H1 (cell line): Measurements from ENCODE around the gene PLCB1. TPM values are rescaled to one million over a fixed set of nuclear protein-coding genes. Genes with fewer than 3 reads are reported as not detected.
A peak's percentile ranks its signal among the peaks of the same experiment; 100 is the strongest.

ENCODE experiments used
- CTCF ChIA-PET: fragments of 300-600 bp; sonication (Branson Sonifier 250); formaldehyde crosslinking; loops from one replicate; lab custom pipeline; 2021; ENCODE audit not compliant: partially characterized antibody; lab: Charles Lee
- POLR2A ChIA-PET: fragments of 300-600 bp; sonication (Branson Sonifier 250); formaldehyde crosslinking; loops from one replicate; lab custom pipeline; 2021; ENCODE audit warnings: inconsistent platforms; ENCODE audit not compliant: partially characterized antibody; lab: Charles Lee
- DNase-seq, 2 experiments: peaks; one replicate each; pipeline versions ENCODE4 v3.0.0 to v3.0.0-alpha.2; 2010 to 2022; ENCODE audit warnings: low spot score in 2 of 2, low read depth in 1 of 2, mixed read lengths in 1 of 2
- FAIRE-seq: peaks from 2 replicates; lab custom pipeline; 2011; peaks lifted over from hg19 to GRCh38; lab: Jason Lieb, UNC
- H2AFZ ChIP-seq: 2 replicates; pipeline ENCODE4 v1.8.1; 2012; ENCODE audit warnings: low read length, inconsistent platforms
- H2AK5ac ChIP-seq: 2 replicates; pipeline ENCODE4 v1.6.1; 2013; ENCODE audit warnings: low read depth, low read length
- H2BK120ac ChIP-seq: replicated peaks from 2 replicates; pipeline ENCODE3; 2013; ENCODE audit warnings: low read depth, low read length, inconsistent platforms
- H2BK12ac ChIP-seq: 2 replicates; pipeline ENCODE4 v1.6.1; 2013; ENCODE audit warnings: low read depth, low read length
- H2BK15ac ChIP-seq: 2 replicates; pipeline ENCODE4 v1.6.1; 2013; ENCODE audit warnings: low read length
- H2BK20ac ChIP-seq: 2 replicates; pipeline ENCODE4 v1.6.1; 2013; ENCODE audit warnings: low read length
- H2BK5ac ChIP-seq: 2 replicates; pipeline ENCODE4 v1.6.1; 2013; ENCODE audit warnings: low read depth, low read length
- H3K14ac ChIP-seq: 2 replicates; pipeline ENCODE4 v1.6.1; 2013; ENCODE audit warnings: inconsistent platforms; ENCODE audit not compliant: insufficient read length
- H3K18ac ChIP-seq: 2 replicates; pipeline ENCODE4 v1.6.1; 2013; ENCODE audit warnings: low read length; ENCODE audit errors: extremely low read depth
- H3K23ac ChIP-seq: 2 replicates; pipeline ENCODE4 v1.6.1; 2013; ENCODE audit warnings: inconsistent platforms; ENCODE audit not compliant: insufficient read length
- H3K23me2 ChIP-seq: 2 replicates; pipeline ENCODE4 v1.6.1; 2013; ENCODE audit warnings: low read depth, low read length
- H3K27ac ChIP-seq: 2 replicates; pipeline ENCODE4 v1.6.1; 2011; ENCODE audit warnings: low read depth, low read length, inconsistent platforms
- H3K27me3 ChIP-seq, 4 experiments: replicated peaks in 1 of 4; 1 replicate in 1 of 4; 2 replicates in 3 of 4; pipeline versions ENCODE4 v1.6.1 to v1.8.1; 2011 to 2013; ENCODE audit warnings: low read length in 3 of 4, mild to moderate bottlenecking in 3 of 4, inconsistent platforms in 2 of 4, mixed read lengths in 2 of 4, moderate library complexity in 1 of 4; ENCODE audit not compliant: control insufficient read depth in 3 of 4, insufficient read depth in 3 of 4; ENCODE audit errors: extremely low read depth in 1 of 4
- H3K36me3 ChIP-seq, 4 experiments: 2 replicates each; pipeline versions ENCODE4 v1.6.1 to v1.8.1; 2011 to 2013; ENCODE audit warnings: mild to moderate bottlenecking in 4 of 4, low read length in 3 of 4, moderate library complexity in 2 of 4, control low read depth in 1 of 4, inconsistent platforms in 1 of 4; ENCODE audit not compliant: insufficient read depth in 4 of 4, control insufficient read depth in 2 of 4
- H3K4ac ChIP-seq: replicated peaks from 2 replicates; pipeline ENCODE3; 2013; ENCODE audit warnings: low read length, low read depth, mixed read lengths, inconsistent platforms; ENCODE audit not compliant: insufficient read length
- H3K4me1 ChIP-seq, 4 experiments: replicated peaks in 1 of 4; 1 replicate in 1 of 4; 2 replicates in 3 of 4; pipeline versions ENCODE4 v1.6.1 to v1.8.1; 2011 to 2013; ENCODE audit warnings: low read length in 3 of 4, inconsistent platforms in 2 of 4, mixed read lengths in 1 of 4; ENCODE audit not compliant: insufficient read depth in 4 of 4, control insufficient read depth in 3 of 4
- H3K4me2 ChIP-seq, 2 experiments: 2 replicates each; pipeline versions ENCODE4 v1.6.1 to v1.8.1; 2011 to 2013; ENCODE audit warnings: low read depth in 2 of 2, low read length in 2 of 2, control low read depth in 1 of 2, inconsistent platforms in 1 of 2, mild to moderate bottlenecking in 1 of 2; ENCODE audit not compliant: insufficient read depth in 1 of 2
- H3K4me3 ChIP-seq, 4 experiments: fragments of 200-600, 300-600 bp in 1 of 4; sonication (generic), shearing (Covaris generic), sonication (Bioruptor Twin) in 1 of 4; 2 replicates each; pipeline versions ENCODE4 v1.5.1 to v1.8.1; 2011 to 2016; ENCODE audit warnings: low read length in 4 of 4, low read depth in 3 of 4, control low read depth in 2 of 4, inconsistent platforms in 2 of 4, mild to moderate bottlenecking in 2 of 4, mixed read lengths in 1 of 4, moderate library complexity in 1 of 4; ENCODE audit not compliant: insufficient read depth in 2 of 4; ENCODE audit errors: extremely low read depth in 1 of 4
- H3K56ac ChIP-seq: replicated peaks from 2 replicates; pipeline ENCODE3; 2013; ENCODE audit warnings: low read depth, mild to moderate bottlenecking, mixed read lengths, low read length, inconsistent platforms; ENCODE audit not compliant: insufficient read length
- H3K79me1 ChIP-seq: 2 replicates; pipeline ENCODE4 v1.6.1; 2013; ENCODE audit warnings: low read depth, low read length, control low read depth
- H3K79me2 ChIP-seq, 2 experiments: 2 replicates each; pipeline versions ENCODE4 v1.6.1 to v1.8.1; 2012 to 2013; ENCODE audit warnings: low read length in 2 of 2, mild to moderate bottlenecking in 2 of 2, inconsistent platforms in 1 of 2; ENCODE audit not compliant: insufficient read depth in 2 of 2, control insufficient read depth in 1 of 2
- H3K9ac ChIP-seq, 4 experiments: replicated peaks in 1 of 4; 1 replicate in 1 of 4; 2 replicates in 3 of 4; pipeline versions ENCODE4 v1.6.1 to v1.8.1; 2011 to 2013; ENCODE audit warnings: low read depth in 3 of 4, low read length in 3 of 4, control low read depth in 2 of 4, mild to moderate bottlenecking in 2 of 4, moderate library complexity in 2 of 4, inconsistent platforms in 1 of 4; ENCODE audit errors: extremely low read depth in 1 of 4
- H3K9me3 ChIP-seq, 2 experiments: 2 replicates each; pipeline versions ENCODE4 v1.6.1 to v1.8.1; 2012 to 2013; ENCODE audit warnings: mild to moderate bottlenecking in 2 of 2, moderate library complexity in 2 of 2, control low read depth in 1 of 2, inconsistent platforms in 1 of 2, low read depth in 1 of 2, low read length in 1 of 2, mixed read lengths in 1 of 2; ENCODE audit not compliant: insufficient read depth in 2 of 2
- H4K20me1 ChIP-seq, 2 experiments: replicated peaks in 1 of 2; 2 replicates each; pipeline versions ENCODE3 to v1.8.1; 2011 to 2013; ENCODE audit warnings: inconsistent platforms in 2 of 2, low read length in 2 of 2, mild to moderate bottlenecking in 1 of 2; ENCODE audit not compliant: insufficient read depth in 2 of 2, control insufficient read depth in 1 of 2
- H4K5ac ChIP-seq: 2 replicates; pipeline ENCODE4 v1.6.1; 2013; ENCODE audit warnings: low read length, low read depth, mixed read lengths, inconsistent platforms; ENCODE audit not compliant: insufficient read length
- H4K8ac ChIP-seq: 2 replicates; pipeline ENCODE4 v1.8.0; 2013; ENCODE audit warnings: mild to moderate bottlenecking, moderate library complexity, low read length, inconsistent platforms; ENCODE audit not compliant: insufficient read depth; ENCODE audit errors: extremely low read depth
- H4K91ac ChIP-seq: replicated peaks from 2 replicates; pipeline ENCODE3; 2013; ENCODE audit warnings: low read length, mixed read lengths, inconsistent platforms; ENCODE audit not compliant: insufficient read length
- CHD2 ChIP-seq: IDR thresholded peaks from 2 replicates; pipeline ENCODE4 v1.6.1; 2012; ENCODE audit warnings: low read length, improper control_type of control experiment
- PHF8 ChIP-seq: fragments of 200-600 bp; sonication (generic); conservative IDR thresholded peaks from 2 replicates; pipeline ENCODE4 v1.7.1; 2012; ENCODE audit warnings: low read depth, mild to moderate bottlenecking, inconsistent platforms, low read length, moderate library complexity
- RAD21 ChIP-seq, 2 experiments: IDR thresholded peaks in 1 of 2; conservative IDR thresholded peaks in 1 of 2; 2 replicates each; pipeline ENCODE4 v1.6.1; 2011; ENCODE audit warnings: low read depth in 2 of 2, low read length in 2 of 2, improper control_type of control experiment in 1 of 2, inconsistent platforms in 1 of 2, mild to moderate bottlenecking in 1 of 2, moderate library complexity in 1 of 2
- RXRA ChIP-seq: IDR thresholded peaks from 2 replicates; pipeline ENCODE4 v1.6.1; 2011; ENCODE audit warnings: low read depth, mild to moderate bottlenecking, low read length, moderate library complexity; ENCODE audit not compliant: insufficient read depth
- TCF12 ChIP-seq: IDR thresholded peaks from 2 replicates; pipeline ENCODE4 v1.6.1; 2011; ENCODE audit warnings: low read depth, mild to moderate bottlenecking, low read length
- TEAD4 ChIP-seq: IDR thresholded peaks from 2 replicates; pipeline ENCODE4 v1.6.1; 2012; ENCODE audit warnings: low read depth, low read length, inconsistent platforms, mixed read lengths
- YY1 ChIP-seq: IDR thresholded peaks from 2 replicates; pipeline ENCODE4 v1.6.1; 2011; ENCODE audit warnings: low read depth, mild to moderate bottlenecking, low read length
- WGBS, 2 experiments: shearing (Covaris generic) in 1 of 2; methylation state at CpG; one replicate each; pipeline versions ENCODE4 v1.1.6 to v1.1.7; 2013 to 2015; ENCODE audit warnings: low lambda C conversion rate in 2 of 2, mixed read lengths in 2 of 2, inconsistent platforms in 1 of 2, low coverage in 1 of 2, missing lambda C conversion rate in 1 of 2; ENCODE audit not compliant: insufficient replicate concordance in 2 of 2, insufficient coverage in 1 of 2, insufficient read length in 1 of 2; ENCODE audit errors: extremely low coverage in 1 of 2, missing lambda C conversion rate in 1 of 2; 5-methylcytosine and 5-hydroxymethylcytosine counted together
- polyA plus RNA-seq, 7 experiments: library from polyadenylated mRNA; depleted of rRNA in 3 of 7; stranded (reverse) in 5 of 7; unstranded in 2 of 7; fragments of >200 nt in 5 of 7; fragments of 200-250 nt in 2 of 7; gene quantifications; 1 replicate in 5 of 7; 2 replicates in 1 of 7; 4 replicates in 1 of 7; pipeline versions ENCODE4 v1.2.1 to v1.2.3, GENCODE V29; 2011 to 2013; ENCODE audit warnings: missing spikeins in 2 of 7, mixed read lengths in 2 of 7
- total RNA-seq: library from RNA; stranded (reverse); fragmentation: NEBNext Ultra II Directional; extraction: Animal tissue kit (Norgen Biotek cat#: 25700); gene quantifications from 2 replicates; pipeline ENCODE4 v1.2.1, GENCODE V29; 2021

Gene PLCB1
- total and polyA plus RNA-seq, 2 of the 8 experiments (the other 6 are each of a cell fraction or from before 2014, with no cell fraction given), result 2.6 to 9.1 TPM

- H2BK20ac ChIP-seq, result no peak overlapping the region
- CTCF ChIA-PET, result interaction anchor here (0.6 to 3.2 kb wide), 5 partner anchors 13 to 1065 kb away, joined by 3 to 13 read pairs (median 3); no protein-coding TSS in a partner anchor
- H4K8ac ChIP-seq, result no peak overlapping the region
- no peak overlapping the region for H3K4ac ChIP-seq
- DNase-seq, result no peak
- peaks cover 2 to 7% (median 4%) of the 10 kb centered on the region in 4 experiments; a peak in 4 of 7 replicates for H3K4me1 ChIP-seq
- no peak for FAIRE-seq
- H2BK15ac ChIP-seq, result no peak overlapping the region
- POLR2A ChIA-PET, result no interaction called here
- H4K20me1 ChIP-seq, result no peaks in the 10 kb centered on the region
- no peak overlapping the region for H2AFZ ChIP-seq
- H3K36me3 ChIP-seq, result no peaks in the 10 kb centered on the region
- H3K23me2 ChIP-seq, result no peaks in the 10 kb centered on the region
- H2BK12ac ChIP-seq, result no peak overlapping the region
- H3K23ac ChIP-seq, result no peak overlapping the region
- no peaks in the 10 kb centered on the region for H3K9me3 ChIP-seq
- no peak overlapping the region for H3K14ac ChIP-seq
- H3K4me3 ChIP-seq, result no peak overlapping the region
- H4K91ac ChIP-seq, result no peak overlapping the region
- H3K4me2 ChIP-seq, result no peak overlapping the region
- H2BK120ac ChIP-seq, result no peak overlapping the region
- no peaks in the 10 kb centered on the region for H3K79me1 ChIP-seq
- H2BK5ac ChIP-seq, result no peak overlapping the region
- no peak overlapping the region for H3K56ac ChIP-seq
- no peak for TF ChIP-seq PHF8
- no peak for TF ChIP-seq CHD2
- TF ChIP-seq RXRA, result no peak
- no peak for TF ChIP-seq YY1
- 0 out of 2 replicates have a peak, but pooled peaks have one; percentile 20 for TF ChIP-seq TCF12
- TF ChIP-seq RAD21 (IDR thresholded peaks at IDR 0.05 in 1 of 2, conservative IDR thresholded peaks at IDR 0.05 in 1 of 2; ENCODE audit: low read depth in 2 of 2, low read length in 2 of 2), result no peak
- peak; percentile 47; the same call in 1 of the 2 replicates for TF ChIP-seq TEAD4
- H3K18ac ChIP-seq, result no peak overlapping the region
- H3K9ac ChIP-seq, result no peak overlapping the region
- no peak overlapping the region for H4K5ac ChIP-seq
- no peaks in the 10 kb centered on the region for H3K79me2 ChIP-seq
- H3K27ac ChIP-seq, result no peak overlapping the region
- 90% methylated on average over 2 of the region's 2 CpGs; no CpG with 5 or more reads in 1 of the 2 experiments for WGBS, 2 experiments
- no peak overlapping the region for H2AK5ac ChIP-seq
- H3K27me3 ChIP-seq, result no peaks in the 10 kb centered on the region
These were observed 671.0 kb downstream of the PLCB1 start for GRCh38 chr20:8803065-8803464.
